Measurements from ENCODE around the gene ZBTB45. TPM values are rescaled to one million over a fixed set of nuclear protein-coding genes. Genes with fewer than 3 reads are reported as not detected.
"Not testable (repeated sequence)": the region's sequence is repeated elsewhere in the genome, so short reads cannot be mapped to it uniquely, and the experiment has no call there.

Gene ZBTB45
- polyA plus RNA-seq, 1 donor, result 9.1 TPM

GRCh38 chr19:58510084-58510862, 9.3 kb downstream of the ZBTB45 start:
- no peak for DNase-seq

- no peak for DNase-seq
These were observed 9.9 kb downstream of the ZBTB45 start for GRCh38 chr19:58509731-58510083.

GRCh38 chr19:58507602-58508223, 11.9 kb downstream of the ZBTB45 start:
- not testable (repeated sequence) for DNase-seq

GRCh38 chr19:58500242-58500641, 19.4 kb downstream of the ZBTB45 start:
- no peak for DNase-seq

GRCh38 chr19:58499021-58499927, 20.3 kb downstream of the ZBTB45 start:
- peak; percentile 99 for DNase-seq

- no peak for DNase-seq
These were observed 21.1 kb downstream of the ZBTB45 start for GRCh38 chr19:58498316-58499020.

GRCh38 chr19:58497634-58498170, 21.9 kb downstream of the ZBTB45 start:
- DNase-seq, result no peak

- DNase-seq, result no peak
These were observed 27.3 kb downstream of the ZBTB45 start for GRCh38 chr19:58492265-58492664.

GRCh38 chr19:58491393-58491792, 28.2 kb downstream of the ZBTB45 start:
- DNase-seq, result no peak

- DNase-seq, result not testable (repeated sequence)
These were observed 35.3 kb downstream of the ZBTB45 start for GRCh38 chr19:58484349-58484748.

- no peak for DNase-seq
These were observed 35.8 kb downstream of the ZBTB45 start for GRCh38 chr19:58483776-58484175.

GRCh38 chr19:58482372-58482771, 37.2 kb downstream of the ZBTB45 start:
- DNase-seq, result no peak

GRCh38 chr19:58480831-58481230, 38.8 kb downstream of the ZBTB45 start:
- no peak for DNase-seq

GRCh38 chr19:58480481-58480830, 39.2 kb downstream of the ZBTB45 start:
- no peak for DNase-seq

- no peak for DNase-seq
These were observed 39.7 kb downstream of the ZBTB45 start for GRCh38 chr19:58479736-58480480.

- DNase-seq, result no peak
These were observed 40.3 kb downstream of the ZBTB45 start for GRCh38 chr19:58479303-58479702.

- DNase-seq, result no peak
These were observed 41.7 kb downstream of the ZBTB45 start for GRCh38 chr19:58477871-58478270.

GRCh38 chr19:58477130-58477529, 42.5 kb downstream of the ZBTB45 start:
- DNase-seq, result no peak

GRCh38 chr19:58476498-58477015, 43.1 kb downstream of the ZBTB45 start:
- no peak for DNase-seq

GRCh38 chr19:58475714-58476497, 43.7 kb downstream of the ZBTB45 start, which contains the start of gene ZNF446:
TSS of gene ZNF446 (plus strand) at chr19:58476352. CDS start at chr19:58477219, 867 bp downstream.
- peak; percentile 97 for DNase-seq
